DMS153 (cell line): Measurements from ENCODE around the gene DDX23.
"Not testable (repeated sequence)": the region's sequence is repeated elsewhere in the genome, so short reads cannot be mapped to it uniquely, and the experiment has no call there.

ENCODE experiments used
- DNase-seq: peaks from one replicate; lab custom pipeline; 2025; lab: John Stamatoyannopoulos, UW

Gene DDX23

DNA sequence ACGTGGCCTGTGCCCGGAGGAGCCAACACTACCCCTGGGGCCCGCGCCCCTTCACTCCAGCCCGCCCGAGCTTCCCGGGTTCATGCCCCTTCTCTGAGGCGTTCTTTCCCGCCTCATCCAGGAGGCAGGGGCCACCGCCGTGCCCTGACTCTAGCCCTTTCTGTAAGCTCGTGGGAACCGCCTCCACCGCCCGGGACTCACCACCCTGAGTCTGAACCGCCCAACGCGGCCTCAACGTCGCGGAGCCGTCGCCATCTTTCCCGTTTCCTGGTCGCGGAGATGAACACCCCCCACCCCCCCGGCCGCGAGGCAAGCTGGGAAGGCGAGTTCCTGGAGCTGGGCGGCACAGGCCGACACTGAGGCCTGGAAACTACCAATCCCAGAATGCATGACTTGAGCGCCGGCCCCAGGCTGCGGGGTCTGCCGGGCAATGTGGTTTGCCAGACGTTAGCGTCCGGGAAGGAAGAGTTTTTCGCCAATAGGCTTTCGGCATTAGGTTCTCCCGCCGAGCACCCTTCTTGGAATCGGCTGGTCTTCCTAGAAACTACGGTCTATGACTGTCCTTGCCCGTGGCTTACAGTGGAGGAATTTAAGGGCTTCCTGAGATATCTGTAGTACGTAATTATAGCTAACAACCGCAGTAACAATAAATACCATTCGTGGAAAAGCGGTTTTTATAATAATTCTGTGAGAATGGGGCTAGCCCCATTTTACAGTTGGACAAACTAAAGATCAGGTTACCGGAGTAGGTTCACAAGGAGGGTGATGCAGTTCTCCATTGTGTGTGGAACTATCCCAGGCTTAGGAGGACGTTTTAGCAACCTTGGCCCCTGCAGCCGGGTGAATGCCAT lies at the start of gene DDX23:
Gene DDX23 (minus strand): TSS at position 281 of the 851 bp plus-strand sequence. CDS start 6,381 bp downstream, outside the sequence.
- DNase-seq: peak; percentile 96

DNA sequence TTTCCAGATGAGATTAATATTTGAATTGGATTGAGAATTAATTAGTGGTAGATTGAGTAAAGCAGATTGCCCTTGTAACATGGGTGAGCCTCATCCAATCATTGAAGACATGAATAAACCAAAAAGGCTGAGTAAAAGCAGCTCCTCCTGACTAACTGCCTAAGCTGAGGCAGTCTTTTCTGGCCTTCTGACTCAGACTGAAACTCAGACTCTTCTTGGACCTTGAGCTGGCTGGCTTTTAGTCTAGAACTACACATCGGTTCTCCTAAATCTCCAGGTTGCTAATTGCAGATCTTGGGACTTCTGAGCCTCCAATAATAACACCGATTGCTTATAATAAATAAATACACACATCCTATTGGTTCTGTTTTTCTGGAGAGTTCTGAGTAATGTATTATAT lies 49.3 kb upstream of the DDX23 start:
- DNase-seq: no peak

DNA sequence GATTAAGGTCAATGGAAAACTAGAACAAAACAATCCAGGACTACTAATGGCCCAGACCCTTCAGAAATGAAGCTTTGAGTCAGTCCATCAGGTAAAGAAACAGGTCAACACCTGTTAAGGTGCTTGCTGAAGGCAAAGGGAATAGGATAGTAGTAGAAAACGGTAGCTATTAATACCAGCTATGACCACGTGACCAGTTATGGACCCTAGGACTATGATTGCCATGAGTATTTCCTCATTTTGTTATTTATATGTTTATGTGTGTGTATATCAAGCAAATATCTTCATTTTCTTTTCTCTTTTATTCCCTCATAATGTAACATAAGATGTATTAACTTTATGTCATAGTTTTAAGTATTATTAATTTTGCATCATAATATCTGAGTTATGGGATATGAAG lies 47.7 kb upstream of the DDX23 start:
- DNase-seq: no peak

DNA sequence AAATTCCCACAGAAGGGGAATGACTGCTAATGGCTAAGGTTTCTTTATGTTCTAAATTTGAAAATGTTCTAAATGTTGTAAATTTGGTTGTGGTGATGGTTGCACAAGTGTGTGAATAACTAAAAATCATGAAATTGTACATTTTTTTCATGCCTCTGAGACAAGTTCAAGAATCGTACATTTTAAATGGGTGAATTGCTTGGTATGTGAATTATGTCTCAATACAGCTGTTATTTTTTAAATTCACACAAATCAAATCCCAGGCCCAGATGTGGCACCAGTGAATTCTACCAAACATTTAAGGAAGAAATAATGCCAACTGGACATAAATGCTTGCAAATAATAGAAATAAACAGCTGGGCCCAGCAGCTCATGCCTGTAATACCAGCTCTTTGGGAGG lies 42.3 kb upstream of the DDX23 start:
- no peak for DNase-seq

DNA sequence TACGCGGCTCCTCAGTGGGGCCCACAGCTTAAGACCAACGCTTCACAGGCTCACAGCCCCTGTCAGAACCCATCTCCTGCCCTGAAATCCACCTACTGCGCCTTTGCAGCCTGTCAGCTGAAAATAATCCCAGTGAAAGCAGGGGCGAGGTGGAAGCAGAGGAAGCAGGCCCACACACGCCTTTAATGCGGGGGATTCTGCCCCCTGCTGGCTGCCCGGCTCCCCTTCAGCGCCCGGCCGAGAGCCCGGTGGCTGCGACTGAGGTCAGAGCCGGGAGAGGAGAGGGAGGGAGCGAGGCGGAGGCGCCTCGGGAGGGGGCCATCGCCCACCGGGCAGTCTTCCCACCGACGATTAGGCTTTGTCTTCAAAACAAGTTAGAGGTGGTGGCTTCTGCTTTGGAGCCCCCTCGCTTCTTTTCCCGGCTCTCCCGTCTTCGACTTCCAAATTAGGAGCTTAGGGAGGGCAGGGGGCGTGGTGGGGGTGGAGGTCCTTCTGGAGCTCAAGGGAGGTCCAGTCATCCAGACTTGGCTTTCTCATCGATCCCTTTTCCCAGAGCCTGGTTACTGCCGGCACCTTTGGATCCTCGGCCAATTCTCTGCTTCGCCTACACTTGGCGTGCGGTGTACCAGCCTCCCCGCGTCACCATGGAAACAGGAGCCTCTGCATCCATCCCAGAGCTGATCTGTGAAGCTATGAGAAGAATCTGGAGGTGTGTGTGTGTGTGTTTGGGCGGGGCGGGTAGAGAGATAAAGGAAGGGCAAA lies 38.9 kb upstream of the DDX23 start:
- DNase-seq: peak; percentile 28

DNA sequence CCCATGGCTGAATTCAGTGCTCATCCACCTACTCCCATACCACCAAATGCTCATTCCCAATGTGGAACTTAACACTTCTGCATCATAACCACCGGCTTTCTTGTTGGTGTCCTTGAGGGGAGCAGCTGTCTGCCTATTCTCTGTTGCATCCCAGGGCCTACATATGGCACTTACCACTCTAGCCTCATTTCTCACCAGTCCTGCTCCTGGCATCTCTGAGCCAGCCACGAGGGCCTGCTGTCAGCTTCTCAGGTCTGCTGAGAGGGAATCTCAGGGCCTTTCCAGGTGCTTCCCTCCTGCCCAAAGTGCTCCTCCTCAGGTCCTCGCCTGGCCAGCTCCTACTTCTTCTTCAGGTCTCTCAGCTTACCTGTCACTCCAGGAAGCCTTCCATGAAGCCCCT lies 37.7 kb upstream of the DDX23 start:
- DNase-seq: no peak

DNA sequence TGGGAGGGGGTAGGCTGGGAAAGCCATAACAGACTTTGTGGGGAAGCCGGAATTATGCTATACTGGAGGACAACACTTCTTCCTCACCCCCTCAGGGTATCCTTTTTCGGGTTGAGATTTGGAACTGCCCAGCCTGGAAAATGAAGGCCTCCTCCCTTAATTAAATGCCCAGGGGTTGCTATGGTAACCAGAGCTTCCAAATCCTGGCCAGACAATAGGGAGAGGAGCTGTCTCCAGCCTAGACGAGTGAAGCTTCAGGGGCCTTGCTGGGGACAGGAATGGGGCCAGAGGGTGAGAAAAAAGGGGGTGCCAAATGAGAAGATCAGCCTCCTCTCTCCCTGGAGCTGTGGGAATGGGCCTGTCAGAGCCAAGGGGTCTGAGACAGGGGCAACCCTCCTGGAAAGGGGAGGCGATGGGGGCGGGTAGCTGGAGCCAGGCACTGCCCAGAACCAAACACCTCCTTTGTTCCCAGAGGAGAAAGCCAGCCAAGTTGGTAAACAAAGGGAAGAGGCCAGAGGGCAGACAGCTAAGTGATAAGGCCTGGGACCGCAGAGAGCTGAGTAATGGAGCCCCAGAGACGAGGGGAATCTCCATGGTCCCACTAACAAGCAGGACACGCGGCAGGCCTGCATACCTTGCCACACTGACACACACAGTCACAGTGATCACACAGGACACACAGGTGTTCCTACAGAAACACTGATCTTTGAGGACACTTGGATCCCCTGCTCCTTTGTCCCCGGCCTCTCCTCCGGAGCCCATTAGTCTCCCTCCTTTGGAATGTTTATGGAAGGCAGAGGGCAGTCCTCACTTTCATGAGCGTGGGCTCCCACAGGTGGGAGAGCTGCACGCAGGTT lies 31.6 kb upstream of the DDX23 start:
- DNase-seq: no peak

DNA sequence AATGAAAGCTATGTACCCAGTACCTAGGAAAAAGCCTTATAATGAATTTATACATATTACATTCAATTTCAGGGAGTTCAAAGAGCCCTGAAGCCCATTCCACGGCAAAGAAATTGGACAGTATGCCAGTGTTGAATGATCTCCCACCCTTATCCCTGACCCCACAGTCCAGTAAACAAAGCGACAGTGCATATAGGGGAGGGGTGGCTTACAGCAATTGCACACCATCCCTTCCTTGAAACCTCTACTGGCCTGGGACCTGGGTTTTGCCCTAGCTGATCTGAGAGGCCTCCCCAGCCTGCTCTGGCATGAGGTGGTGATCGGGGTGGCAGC lies 31.0 kb upstream of the DDX23 start:
- DNase-seq: no peak

DNA sequence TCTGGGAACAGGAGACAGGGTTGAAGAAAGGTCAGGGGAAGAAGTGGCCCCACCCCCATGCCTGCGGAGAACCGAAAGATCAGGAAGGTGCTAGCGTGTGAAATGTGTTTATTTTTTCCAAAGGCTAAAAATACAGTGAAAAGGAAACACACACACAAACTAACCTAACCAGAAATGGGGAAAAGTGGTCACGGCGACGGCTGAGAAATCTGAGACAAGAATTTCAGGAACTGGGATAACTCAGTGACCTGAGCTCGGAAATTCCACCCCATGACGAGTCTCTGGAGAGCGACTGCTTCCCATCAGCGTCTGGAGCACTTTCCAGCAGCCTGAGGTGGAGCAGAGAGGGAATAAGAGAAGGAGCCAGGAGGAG lies 30.3 kb upstream of the DDX23 start:
- no peak for DNase-seq

DNA sequence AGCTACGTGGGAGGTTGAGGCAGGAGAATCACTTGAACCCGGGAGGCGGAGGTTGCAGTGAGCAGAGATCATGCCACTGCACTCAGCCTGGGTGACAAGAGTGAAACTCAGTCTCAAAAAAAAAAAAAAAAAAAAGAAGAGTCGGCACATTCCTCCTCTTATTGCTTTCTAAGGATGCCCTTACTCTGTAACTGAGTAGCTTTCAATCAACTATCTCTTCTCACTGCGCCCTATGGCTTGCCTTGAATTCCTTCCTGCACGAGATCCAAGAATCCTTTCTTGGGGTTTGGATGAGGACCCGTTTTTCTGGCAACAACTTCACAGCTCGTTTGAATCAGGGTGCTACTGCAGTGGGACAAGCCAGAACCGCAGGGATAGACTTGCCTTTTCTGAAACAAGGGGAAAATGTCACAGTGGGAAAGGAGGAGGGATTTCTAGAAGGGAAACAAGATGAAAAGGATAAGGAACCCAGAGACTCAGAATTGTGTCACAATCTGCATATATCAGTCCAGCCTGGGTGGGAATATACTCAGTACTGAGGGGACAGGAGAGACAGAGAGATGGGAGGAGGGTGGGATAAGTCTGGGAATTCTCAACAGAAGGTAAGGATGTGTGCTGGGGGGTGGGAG lies 29.8 kb upstream of the DDX23 start:
- no peak for DNase-seq

DNA sequence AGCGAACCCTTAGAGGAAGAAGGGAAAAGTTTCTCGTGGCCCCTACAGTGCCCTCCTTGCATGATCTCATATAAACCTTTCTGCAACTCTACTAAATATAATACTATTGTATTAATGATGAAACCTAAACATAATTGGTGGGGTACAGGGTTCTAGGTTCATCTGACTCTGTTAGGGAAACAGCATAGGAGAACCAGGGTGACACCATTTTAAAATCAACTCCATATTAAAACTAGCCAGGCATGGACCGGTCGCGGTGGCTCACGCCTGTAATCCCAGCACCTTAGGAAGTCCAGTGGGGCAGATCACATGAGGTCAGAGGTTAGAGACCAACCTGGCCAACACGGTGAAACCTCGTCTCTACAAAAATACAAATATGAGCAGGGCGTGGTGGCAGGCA lies 28.7 kb upstream of the DDX23 start:
- DNase-seq: no peak

DNA sequence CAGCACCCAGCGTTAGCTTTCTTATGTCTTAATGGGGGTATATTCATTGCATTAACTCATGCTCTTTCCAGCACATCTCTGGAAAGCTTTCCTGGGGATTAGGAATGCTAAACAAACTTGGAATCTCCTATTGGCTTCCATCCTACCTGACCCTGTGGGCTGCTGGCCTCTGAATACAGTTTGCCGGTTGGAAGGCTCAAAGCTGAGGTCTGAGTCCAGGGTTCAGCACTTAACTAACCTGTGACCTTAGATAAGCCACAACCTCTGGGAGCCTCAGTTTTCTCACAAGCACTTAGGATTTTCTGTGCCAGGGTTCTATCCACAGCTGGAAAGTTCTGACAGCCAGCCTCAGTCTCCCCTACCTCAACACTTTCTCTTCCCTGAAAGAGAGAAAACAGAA lies 26.6 kb upstream of the DDX23 start:
- no peak for DNase-seq

DNA sequence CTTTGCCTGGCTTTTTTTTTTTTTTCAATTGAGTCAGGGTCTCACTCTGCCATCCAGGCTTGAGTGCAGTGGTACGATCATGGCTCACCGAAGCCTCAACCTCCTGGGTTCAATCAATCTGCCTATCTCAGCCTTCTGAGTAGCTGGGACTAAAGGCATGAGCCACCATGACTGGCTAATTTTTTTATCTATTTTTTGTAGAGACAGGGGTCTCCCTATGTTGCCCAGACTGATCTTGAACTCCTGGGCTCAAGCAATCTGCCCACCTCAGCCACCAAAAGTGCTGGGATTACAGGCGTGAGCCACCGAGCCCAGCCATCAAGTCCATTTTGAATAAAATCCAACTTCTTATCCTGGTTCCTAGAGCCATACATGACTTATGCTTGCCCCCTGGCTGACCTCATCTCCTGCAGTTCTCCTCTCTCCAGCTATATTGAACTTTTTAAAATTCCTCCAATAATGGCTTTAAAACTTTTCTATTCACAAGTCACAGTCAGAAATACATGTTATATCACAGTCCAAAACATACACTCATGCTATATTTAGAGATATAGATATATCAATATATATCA lies 24.1 kb upstream of the DDX23 start:
- DNase-seq: no peak

DNA sequence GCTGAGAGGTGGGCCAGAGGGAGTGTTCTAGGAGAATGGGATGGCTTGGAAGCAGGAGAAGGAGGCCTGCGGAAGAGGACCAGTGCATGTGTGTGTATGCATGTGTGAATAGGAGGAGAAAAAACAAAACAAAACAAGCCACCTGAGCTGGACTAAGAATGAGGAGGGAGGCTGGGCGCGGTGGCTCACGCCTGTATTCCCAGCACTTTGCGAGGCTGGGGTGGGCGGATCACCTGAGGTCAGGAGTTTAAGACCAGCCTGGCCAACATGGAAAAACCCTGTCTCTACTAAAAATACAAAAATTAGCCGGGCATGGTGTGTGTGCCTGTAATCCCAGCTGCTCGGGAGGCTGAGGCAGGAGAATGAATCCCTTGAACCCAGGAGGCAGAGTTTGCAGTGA lies 21.6 kb upstream of the DDX23 start:
- DNase-seq: not testable (repeated sequence)

DNA sequence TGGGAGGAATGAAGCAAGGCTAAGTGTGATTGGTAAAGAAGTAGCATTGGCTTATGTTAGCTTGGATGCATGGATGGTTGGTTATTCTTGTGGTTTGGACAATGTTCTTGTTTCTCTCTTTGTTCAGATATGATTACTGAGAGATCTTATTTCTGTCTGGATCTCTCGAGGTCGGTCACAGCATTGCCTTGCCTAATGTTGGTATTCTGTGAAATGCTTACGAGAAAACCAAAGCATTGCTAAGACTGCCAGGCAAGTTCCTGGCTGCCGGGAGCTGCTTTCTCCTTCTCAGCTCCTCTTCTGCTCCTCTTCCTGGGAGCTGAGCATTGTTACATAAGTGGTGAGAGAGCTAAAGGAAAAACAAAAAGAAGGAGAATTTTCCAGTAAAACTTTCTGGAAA lies 21.1 kb upstream of the DDX23 start:
- DNase-seq: no peak

DNA sequence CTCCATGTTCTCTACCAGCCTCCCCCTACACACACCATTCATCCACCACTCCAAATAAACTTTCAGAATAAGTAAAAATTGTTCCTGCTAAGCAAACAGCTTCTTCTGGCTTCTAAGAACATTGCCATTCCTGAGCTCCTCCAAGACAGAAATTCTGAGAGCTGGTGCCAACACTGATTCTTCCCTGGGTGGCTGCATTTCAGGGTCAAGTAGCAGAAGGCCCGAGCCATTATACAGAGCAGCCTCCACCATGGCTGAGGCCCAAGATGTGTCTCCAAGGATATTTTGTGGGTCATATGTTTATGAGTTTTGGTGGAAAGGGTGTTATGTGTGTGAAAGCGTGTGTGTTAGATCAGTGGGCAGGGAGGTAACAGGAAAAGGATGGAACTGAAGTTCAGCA lies 17.2 kb upstream of the DDX23 start:
- DNase-seq: no peak

DNA sequence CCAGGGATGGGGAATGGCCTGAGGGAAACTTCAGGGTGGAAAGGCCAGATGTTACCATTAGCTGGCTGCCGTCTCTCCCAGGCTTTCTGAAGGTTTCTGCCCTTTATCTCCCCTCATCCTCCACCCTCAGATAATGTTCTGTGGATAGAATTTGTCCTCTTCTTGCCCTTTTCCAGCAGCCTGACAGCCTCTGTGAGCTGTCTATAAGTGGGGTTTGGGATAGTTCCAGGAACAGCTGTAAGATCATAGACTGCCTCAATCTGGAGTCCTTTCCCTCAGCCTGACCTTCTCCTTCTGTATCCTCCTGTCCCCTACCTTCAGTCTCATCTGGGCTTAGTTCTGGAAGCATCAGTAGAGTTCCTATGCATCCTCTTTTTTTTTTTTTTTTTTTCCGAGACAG lies 16.5 kb upstream of the DDX23 start:
- no peak for DNase-seq

DNA sequence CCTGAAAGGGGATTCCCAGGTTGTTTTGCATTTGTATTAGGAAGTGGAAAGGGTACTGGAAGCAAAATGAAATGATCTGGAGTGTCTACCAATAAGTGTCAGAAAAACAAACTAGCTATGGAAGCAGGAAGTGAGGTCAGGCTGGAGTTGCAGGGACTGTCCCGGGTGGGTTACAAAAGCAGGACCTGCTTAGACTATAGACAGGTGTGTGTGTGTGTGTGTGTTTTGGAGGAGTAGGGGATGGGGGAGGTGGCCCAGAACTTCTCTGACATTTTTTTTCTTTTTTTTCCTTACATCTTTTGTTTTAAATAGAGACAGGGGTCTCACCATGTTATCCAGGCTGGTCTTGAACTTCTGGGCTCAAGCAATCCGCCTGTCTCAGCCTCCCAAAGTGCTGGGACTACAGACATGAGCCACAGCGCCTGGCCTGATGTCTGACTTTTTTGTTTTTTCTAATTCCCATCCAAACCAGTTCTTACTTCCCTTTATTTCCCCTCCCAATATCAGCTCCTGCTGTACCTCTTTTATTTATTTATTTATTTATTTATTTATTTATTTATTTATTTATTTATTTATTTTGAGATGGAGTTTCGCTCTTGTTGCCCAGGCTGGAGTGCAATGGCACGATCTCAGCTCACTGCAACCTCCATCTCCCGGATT lies 14.2 kb upstream of the DDX23 start:
- no peak for DNase-seq

DNA sequence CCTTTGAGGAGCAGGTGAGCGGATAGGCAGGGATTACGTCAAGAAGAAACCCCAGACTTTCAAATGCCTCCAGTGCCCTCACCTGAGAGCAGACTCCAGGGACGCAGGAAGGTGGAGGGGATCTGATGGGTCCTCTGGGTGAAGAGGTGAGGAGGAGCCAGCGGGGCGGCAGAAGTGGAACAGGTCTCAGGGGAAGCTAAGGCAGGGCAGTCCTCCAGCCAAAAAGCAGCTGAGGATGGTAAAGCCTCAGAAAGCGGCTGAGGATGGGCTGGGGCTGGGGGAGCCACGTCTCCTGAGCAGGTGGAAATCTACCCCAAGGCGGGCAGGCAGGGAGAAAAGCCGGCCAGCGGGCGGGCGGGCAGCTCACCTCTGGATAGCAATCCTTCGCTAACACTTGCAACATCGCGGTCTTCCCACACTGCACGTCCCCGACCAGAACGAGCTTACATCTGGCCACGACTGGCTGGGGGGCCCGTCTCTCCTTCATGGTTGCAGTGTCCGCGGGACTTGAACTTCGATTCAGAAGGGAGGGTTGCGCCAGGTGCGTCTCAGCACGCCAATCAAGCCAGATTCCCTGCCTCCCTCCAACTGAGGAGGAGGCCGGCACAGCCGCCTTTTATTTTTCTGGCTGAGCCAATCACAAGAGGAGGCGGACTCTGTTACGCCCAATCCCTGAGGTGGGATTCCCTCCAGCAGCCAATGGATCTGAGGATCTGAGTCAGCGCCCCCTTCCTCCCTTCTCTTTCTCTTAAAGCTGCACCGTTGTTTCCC lies 13.5 kb upstream of the DDX23 start, which contains the start of gene RND1:
Gene RND1 (minus strand): TSS at position 590 of the 771 bp plus-strand sequence. CDS start 103 bp downstream, at position 487.
- peak; percentile 90 for DNase-seq

DNA sequence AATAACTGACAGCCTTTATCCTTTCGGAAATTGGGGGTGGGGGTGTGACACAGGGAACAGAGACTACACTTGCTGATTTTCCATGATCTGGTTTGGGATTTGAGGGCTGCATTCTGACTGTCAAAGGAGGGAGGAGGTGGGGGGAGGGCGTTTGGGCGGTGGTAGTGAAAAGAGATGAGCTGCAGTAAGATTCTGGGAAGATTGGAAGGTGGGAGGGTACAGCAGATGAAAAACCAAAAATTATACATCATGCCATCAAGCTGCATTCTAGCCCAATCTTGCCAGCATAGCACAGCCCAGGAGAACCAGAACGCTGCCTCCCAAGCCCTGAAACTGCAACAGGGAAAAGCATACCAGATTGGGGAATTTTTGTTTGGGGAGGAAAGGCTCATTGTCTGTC lies 11.3 kb upstream of the DDX23 start:
- no peak for DNase-seq
